Measurements from ENCODE around the gene AMMECR1.

The AMMECR1 gene

GRCh38 chrX:110188701-110189558, 129.0 kb downstream of the AMMECR1 start:
- no peak for TF ChIP-seq CTCF (IDR thresholded peaks at IDR 0.05; ENCODE audit: low read depth, low read length)
- no peaks in the 10 kb centered on the region for H3K27me3 ChIP-seq
- no peak overlapping the region for H3K4me3 ChIP-seq (ENCODE audit: low read depth, low read length)
- DNase-seq: no peak
- no peaks in the 10 kb centered on the region for H3K9me3 ChIP-seq
- H3K36me3 ChIP-seq: no peaks in the 10 kb centered on the region
- H3K4me1 ChIP-seq: no peaks in the 10 kb centered on the region

- no peak for TF ChIP-seq CTCF (IDR thresholded peaks at IDR 0.05; ENCODE audit: low read depth, low read length)
- DNase-seq: no peak
- Histone ChIP-seq H3K4me1 (peaks cover 7% of the 10 kb centered on the region), H3K4me3 (ENCODE audit: low read depth, low read length) (no peak overlapping the region), H3K27me3 (no peaks in the 10 kb centered on the region), H3K9me3 (no peaks in the 10 kb centered on the region), H3K36me3 (no peaks in the 10 kb centered on the region)
Measured at GRCh38 chrX:110183314-110183713, 134.6 kb downstream of the AMMECR1 start.

- no peak for TF ChIP-seq CTCF (IDR thresholded peaks at IDR 0.05; ENCODE audit: low read depth, low read length)
- no peaks in the 10 kb centered on the region for H3K27me3 ChIP-seq
Measured at GRCh38 chrX:110182865-110183264, 135.0 kb downstream of the AMMECR1 start.

GRCh38 chrX:110182362-110182761, 135.5 kb downstream of the AMMECR1 start:
- no peak for TF ChIP-seq CTCF (IDR thresholded peaks at IDR 0.05; ENCODE audit: low read depth, low read length)
- H3K36me3 ChIP-seq: no peaks in the 10 kb centered on the region
- no peak overlapping the region for H3K4me3 ChIP-seq (ENCODE audit: low read depth, low read length)
- no peaks in the 10 kb centered on the region for H3K9me3 ChIP-seq
- peaks cover 7% of the 10 kb centered on the region for H3K4me1 ChIP-seq
- H3K27me3 ChIP-seq: no peaks in the 10 kb centered on the region
- peak; percentile 54 for DNase-seq

More at GRCh38 chrX:110182865-110183264, 135.0 kb downstream of the AMMECR1 start:
- DNase-seq: no peak
- no peaks in the 10 kb centered on the region for H3K36me3 ChIP-seq
- no peaks in the 10 kb centered on the region for H3K9me3 ChIP-seq
- no peak overlapping the region for H3K4me3 ChIP-seq (ENCODE audit: low read depth, low read length)
- peaks cover 7% of the 10 kb centered on the region for H3K4me1 ChIP-seq

GRCh38 chrX:110181459-110182137, 136.3 kb downstream of the AMMECR1 start:
- no peaks in the 10 kb centered on the region for H3K9me3 ChIP-seq

More at GRCh38 chrX:110181459-110182137, 136.3 kb downstream of the AMMECR1 start:
- Histone ChIP-seq H3K36me3 (no peaks in the 10 kb centered on the region), H3K27me3 (no peaks in the 10 kb centered on the region), H3K4me3 (ENCODE audit: low read depth, low read length) (no peak overlapping the region), H3K4me1 (peaks cover 7% of the 10 kb centered on the region)
- no peak for TF ChIP-seq CTCF (IDR thresholded peaks at IDR 0.05; ENCODE audit: low read depth, low read length)
- DNase-seq: no peak
